Ishikawa (cell line): ENCODE results near the gene HTR2B.

Source experiments
- CEBPB ChIP-seq: IDR thresholded peaks from 2 replicates; pipeline ENCODE4 v1.6.1; 2012
- CREB1 ChIP-seq: IDR thresholded peaks from 2 replicates; pipeline ENCODE4 v1.6.1; 2012; ENCODE audit warnings: low read depth
- EP300 ChIP-seq: IDR thresholded peaks from 2 replicates; pipeline ENCODE4 v1.6.1; 2012; ENCODE audit warnings: borderline replicate concordance
- NFIC ChIP-seq: IDR thresholded peaks from 2 replicates; pipeline ENCODE4 v1.6.1; 2012
- TEAD4 ChIP-seq: IDR thresholded peaks from 2 replicates; pipeline ENCODE4 v1.6.1; 2012
- ZBTB7A ChIP-seq: IDR thresholded peaks from 2 replicates; pipeline ENCODE4 v1.6.1; 2012; ENCODE audit warnings: low read depth
- TF ChIP-seq, protein P1 (sequence below): IDR thresholded peaks from 2 replicates; pipeline ENCODE4 v1.6.1; 2012; ENCODE audit warnings: low read depth, mild to moderate bottlenecking
- TF ChIP-seq, protein P2 (sequence below): IDR thresholded peaks from 2 replicates; pipeline ENCODE4 v1.6.1; 2012

DNA sequence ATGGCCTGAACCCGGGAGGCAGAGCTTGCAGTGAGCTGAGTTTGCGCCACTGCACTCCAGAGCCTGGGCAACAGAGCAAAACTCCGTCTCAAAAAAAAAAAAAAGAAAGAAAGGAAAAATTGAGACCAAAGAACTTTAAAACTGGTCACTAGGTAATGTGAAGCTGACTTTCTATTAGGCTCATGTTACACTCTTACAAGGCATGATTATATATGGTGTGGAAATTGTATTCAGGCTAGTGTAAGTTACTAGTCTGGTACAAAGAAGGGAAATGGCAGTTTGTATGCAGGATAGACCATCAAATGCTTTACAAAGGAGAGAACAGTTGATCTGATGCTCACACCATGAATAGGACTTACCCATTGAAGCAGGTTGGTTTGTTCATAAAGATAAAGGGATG is 38.2 kb upstream of the HTR2B start:
- TF ChIP-seq ZBTB7A, result no peak
- TF ChIP-seq, protein P1, sequence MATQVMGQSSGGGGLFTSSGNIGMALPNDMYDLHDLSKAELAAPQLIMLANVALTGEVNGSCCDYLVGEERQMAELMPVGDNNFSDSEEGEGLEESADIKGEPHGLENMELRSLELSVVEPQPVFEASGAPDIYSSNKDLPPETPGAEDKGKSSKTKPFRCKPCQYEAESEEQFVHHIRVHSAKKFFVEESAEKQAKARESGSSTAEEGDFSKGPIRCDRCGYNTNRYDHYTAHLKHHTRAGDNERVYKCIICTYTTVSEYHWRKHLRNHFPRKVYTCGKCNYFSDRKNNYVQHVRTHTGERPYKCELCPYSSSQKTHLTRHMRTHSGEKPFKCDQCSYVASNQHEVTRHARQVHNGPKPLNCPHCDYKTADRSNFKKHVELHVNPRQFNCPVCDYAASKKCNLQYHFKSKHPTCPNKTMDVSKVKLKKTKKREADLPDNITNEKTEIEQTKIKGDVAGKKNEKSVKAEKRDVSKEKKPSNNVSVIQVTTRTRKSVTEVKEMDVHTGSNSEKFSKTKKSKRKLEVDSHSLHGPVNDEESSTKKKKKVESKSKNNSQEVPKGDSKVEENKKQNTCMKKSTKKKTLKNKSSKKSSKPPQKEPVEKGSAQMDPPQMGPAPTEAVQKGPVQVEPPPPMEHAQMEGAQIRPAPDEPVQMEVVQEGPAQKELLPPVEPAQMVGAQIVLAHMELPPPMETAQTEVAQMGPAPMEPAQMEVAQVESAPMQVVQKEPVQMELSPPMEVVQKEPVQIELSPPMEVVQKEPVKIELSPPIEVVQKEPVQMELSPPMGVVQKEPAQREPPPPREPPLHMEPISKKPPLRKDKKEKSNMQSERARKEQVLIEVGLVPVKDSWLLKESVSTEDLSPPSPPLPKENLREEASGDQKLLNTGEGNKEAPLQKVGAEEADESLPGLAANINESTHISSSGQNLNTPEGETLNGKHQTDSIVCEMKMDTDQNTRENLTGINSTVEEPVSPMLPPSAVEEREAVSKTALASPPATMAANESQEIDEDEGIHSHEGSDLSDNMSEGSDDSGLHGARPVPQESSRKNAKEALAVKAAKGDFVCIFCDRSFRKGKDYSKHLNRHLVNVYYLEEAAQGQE, result no peak
- no peak for TF ChIP-seq TEAD4
- no peak for TF ChIP-seq EP300
- TF ChIP-seq CEBPB, result no peak
- TF ChIP-seq NFIC, result no peak
- TF ChIP-seq CREB1, result no peak
- TF ChIP-seq, protein P2, sequence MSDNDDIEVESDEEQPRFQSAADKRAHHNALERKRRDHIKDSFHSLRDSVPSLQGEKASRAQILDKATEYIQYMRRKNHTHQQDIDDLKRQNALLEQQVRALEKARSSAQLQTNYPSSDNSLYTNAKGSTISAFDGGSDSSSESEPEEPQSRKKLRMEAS, result no peak
